Breast epithelium (tissue), 4 donors: ENCODE measurements around the gene TOM1L1. TPM values are rescaled to one million over a fixed set of nuclear protein-coding genes. Genes with fewer than 3 reads are reported as not detected.

ENCODE experiments used
- DNase-seq, 2 donors: peaks; one replicate each; pipeline ENCODE4 v3.0.0-alpha.2; 2019; ENCODE audit warnings: low spot score in 2 of 2
- H3K27ac ChIP-seq, 2 donors: fragments of 200-600 bp; sonication (generic) in 1 of 2; one replicate each; pipeline ENCODE4 v1.5.1; 2016 to 2019; ENCODE audit warnings: mild to moderate bottlenecking in 1 of 2
- H3K27me3 ChIP-seq, 2 donors: fragments of 200-600 bp; sonication (generic) in 1 of 2; one replicate each; pipeline versions ENCODE4 v1.5.1 to v1.6.0; 2017 to 2019; ENCODE audit warnings: control low read depth in 1 of 2, mild to moderate bottlenecking in 1 of 2
- H3K36me3 ChIP-seq: fragments of 200-600 bp; one replicate; pipeline ENCODE4 v1.5.1; 2019
- H3K4me1 ChIP-seq, 2 donors: fragments of 200-600 bp; sonication (generic); one replicate each; pipeline ENCODE4 v1.5.1; 2016 to 2019; ENCODE audit warnings: control low read depth in 1 of 2
- H3K4me3 ChIP-seq, 3 donors: fragments of 200-600 bp; sonication (generic); 1 replicate in 2 of 3; 2 replicates in 1 of 3; pipeline ENCODE4 v1.5.1; 2016 to 2019; ENCODE audit warnings: mild to moderate bottlenecking in 3 of 3, moderate library complexity in 2 of 3
- H3K9me3 ChIP-seq, 2 donors: fragments of 200-600 bp; sonication (generic) in 1 of 2; one replicate each; pipeline ENCODE4 v1.5.1; 2016 to 2019; ENCODE audit warnings: control low read depth in 1 of 2
- POLR2A ChIP-seq: fragments of 450-650 bp; IDR thresholded peaks from one replicate; pipeline ENCODE4 v1.6.1; 2016; ENCODE audit warnings: antibody characterized with exemption, mild to moderate bottlenecking, moderate library complexity
- POLR2AphosphoS5 ChIP-seq, 3 donors: sonication (generic); formaldehyde crosslinking; IDR thresholded peaks; one replicate each; pipeline ENCODE4 v1.6.1; 2017; ENCODE audit warnings: antibody characterized with exemption in 3 of 3
- intact Hi-C: fragments of 100-400 bp; cut with DNase I; formaldehyde crosslinking; loops from one replicate; pipeline ENCODE4 v1.15.1; 2023; ENCODE audit warnings: low total_unique reads
- total RNA-seq, 3 donors: library from RNA; depleted of rRNA; stranded (reverse); fragments of >200 nt; gene quantifications; one replicate each; pipeline ENCODE4 v1.1.0, GENCODE V29; 2016
- TF ChIP-seq, protein P1 (sequence below), 3 donors: fragments of 450-650 bp; IDR thresholded peaks; one replicate each; pipeline ENCODE4 v1.5.1; 2016 to 2017; ENCODE audit warnings: antibody characterized with exemption in 3 of 3, mild to moderate bottlenecking in 3 of 3, moderate library complexity in 3 of 3

TOM1L1 gene
- total RNA-seq, 3 donors from 2014 or later = 18.4 to 72.2 (median 47.2) TPM

DNA sequence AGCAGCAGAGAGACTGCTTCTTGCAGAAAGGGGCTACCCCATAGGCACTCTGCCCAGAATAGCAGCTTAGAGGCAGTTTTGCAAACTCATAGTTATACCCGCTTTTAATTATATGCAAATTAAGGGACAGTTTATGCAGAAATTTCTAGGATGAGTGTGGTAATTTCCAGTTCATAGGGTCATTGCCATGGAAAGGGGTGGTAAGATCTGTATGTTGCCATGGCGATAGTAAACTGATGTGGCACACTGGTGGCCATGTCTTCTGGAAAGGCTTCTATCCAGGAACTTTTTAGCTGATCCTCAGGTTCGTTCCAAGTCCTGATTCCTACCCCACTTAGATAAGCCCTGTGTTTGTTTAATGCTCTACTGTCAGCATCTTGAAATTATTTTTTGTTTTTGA lies 74.1 kb downstream of the TOM1L1 start:
- no peak overlapping the region for H3K27ac ChIP-seq
- no peaks in the 10 kb centered on the region for H3K4me1 ChIP-seq
- intact Hi-C loops = no loop called here
- H3K36me3 ChIP-seq = no peaks in the 10 kb centered on the region
- no peak overlapping the region for H3K4me3 ChIP-seq
- DNase-seq = no peak
- H3K27me3 ChIP-seq = no peaks in the 10 kb centered on the region
- no peaks in the 10 kb centered on the region for H3K9me3 ChIP-seq
- TF ChIP-seq, protein P1, sequence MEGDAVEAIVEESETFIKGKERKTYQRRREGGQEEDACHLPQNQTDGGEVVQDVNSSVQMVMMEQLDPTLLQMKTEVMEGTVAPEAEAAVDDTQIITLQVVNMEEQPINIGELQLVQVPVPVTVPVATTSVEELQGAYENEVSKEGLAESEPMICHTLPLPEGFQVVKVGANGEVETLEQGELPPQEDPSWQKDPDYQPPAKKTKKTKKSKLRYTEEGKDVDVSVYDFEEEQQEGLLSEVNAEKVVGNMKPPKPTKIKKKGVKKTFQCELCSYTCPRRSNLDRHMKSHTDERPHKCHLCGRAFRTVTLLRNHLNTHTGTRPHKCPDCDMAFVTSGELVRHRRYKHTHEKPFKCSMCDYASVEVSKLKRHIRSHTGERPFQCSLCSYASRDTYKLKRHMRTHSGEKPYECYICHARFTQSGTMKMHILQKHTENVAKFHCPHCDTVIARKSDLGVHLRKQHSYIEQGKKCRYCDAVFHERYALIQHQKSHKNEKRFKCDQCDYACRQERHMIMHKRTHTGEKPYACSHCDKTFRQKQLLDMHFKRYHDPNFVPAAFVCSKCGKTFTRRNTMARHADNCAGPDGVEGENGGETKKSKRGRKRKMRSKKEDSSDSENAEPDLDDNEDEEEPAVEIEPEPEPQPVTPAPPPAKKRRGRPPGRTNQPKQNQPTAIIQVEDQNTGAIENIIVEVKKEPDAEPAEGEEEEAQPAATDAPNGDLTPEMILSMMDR (IDR thresholded peaks at IDR 0.05) = no peak
- TF ChIP-seq POLR2AphosphoS5 (IDR thresholded peaks at IDR 0.05) = no peak
- no peak for TF ChIP-seq POLR2A

DNA sequence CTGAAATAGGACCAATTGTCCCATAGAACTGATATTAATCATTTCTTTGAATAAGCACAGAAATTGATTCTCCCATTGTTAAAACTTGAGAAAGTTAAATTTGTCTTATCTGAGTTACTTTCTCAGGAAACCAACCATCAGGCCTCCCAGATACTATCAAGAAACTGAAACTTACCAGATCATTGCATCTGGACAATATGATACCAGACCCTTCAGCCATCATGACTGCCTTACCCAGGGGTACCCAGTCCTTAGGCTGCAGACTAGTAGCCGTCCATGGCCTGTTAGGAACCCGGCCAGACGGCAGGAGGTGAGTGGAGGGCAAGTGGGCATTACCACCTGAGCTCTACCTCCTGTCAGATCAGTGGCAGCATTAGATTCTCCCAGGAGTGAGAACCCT lies 75.7 kb downstream of the TOM1L1 start:
- H3K36me3 ChIP-seq = no peaks in the 10 kb centered on the region
- TF ChIP-seq POLR2A (no peak), POLR2AphosphoS5 (IDR thresholded peaks at IDR 0.05) (no peak)
- TF ChIP-seq, protein P1 (IDR thresholded peaks at IDR 0.05) = no peak
- no peak for DNase-seq
- intact Hi-C loops = no loop called here
- no peaks in the 10 kb centered on the region for H3K27me3 ChIP-seq
- no peak overlapping the region for H3K4me3 ChIP-seq
- H3K27ac ChIP-seq = no peak overlapping the region
- peaks cover 5 to 8% of the 10 kb centered on the region in 2 donors for H3K9me3 ChIP-seq
- no peaks in the 10 kb centered on the region for H3K4me1 ChIP-seq

DNA sequence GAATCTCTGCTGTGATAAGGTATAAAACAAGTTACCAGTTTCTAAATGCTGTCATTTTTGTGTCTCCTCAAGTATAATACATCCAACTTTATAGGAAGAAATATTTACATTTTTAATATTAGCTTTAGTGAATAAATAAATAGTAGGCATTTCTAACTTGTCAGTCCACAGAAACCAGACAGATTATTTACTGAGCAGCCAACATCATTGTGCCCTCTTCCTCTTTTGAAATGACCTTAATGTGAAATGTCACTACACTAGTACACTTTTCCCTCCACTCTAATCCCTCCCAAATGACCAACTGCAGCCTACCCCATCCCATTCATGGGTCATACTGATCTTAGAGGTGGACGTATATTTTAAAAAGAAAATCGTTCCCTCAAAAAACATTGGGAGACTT lies 77.1 kb downstream of the TOM1L1 start:
- intact Hi-C loops = no loop called here
- Histone ChIP-seq H3K4me3 (no peak overlapping the region), H3K9me3 (peaks cover 5 to 8% of the 10 kb centered on the region in 2 donors), H3K36me3 (no peaks in the 10 kb centered on the region), H3K27ac (no peak overlapping the region), H3K4me1 (no peaks in the 10 kb centered on the region), H3K27me3 (no peaks in the 10 kb centered on the region)
- TF ChIP-seq, protein P1 (IDR thresholded peaks at IDR 0.05) = no peak
- TF ChIP-seq POLR2AphosphoS5 (IDR thresholded peaks at IDR 0.05) = no peak
- TF ChIP-seq POLR2A = no peak
- DNase-seq = no peak

DNA sequence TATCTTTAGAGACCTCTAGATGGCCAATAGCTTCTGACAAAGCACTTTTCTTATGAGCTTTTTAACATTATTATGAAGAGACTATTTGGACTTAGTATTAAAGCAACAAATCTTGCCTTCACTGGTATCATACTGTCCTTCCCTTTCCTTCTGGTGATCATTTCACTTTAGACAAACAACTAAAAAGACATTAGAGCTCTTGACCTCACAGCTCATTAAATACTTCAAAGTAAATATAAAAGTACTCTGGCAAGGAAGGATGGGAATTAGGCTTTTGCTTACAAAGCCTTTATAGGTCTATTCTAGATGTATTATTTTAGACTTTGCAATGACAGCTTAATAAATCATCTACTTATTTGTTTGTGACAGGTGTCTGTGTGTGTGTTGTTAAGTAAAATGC lies 79.0 kb downstream of the TOM1L1 start:
- H3K36me3 ChIP-seq = no peaks in the 10 kb centered on the region
- TF ChIP-seq, protein P1 (IDR thresholded peaks at IDR 0.05) = no peak
- TF ChIP-seq POLR2AphosphoS5 (IDR thresholded peaks at IDR 0.05) = no peak
- no peak for TF ChIP-seq POLR2A
- intact Hi-C loops = no loop called here
- H3K9me3 ChIP-seq = peaks cover 5 to 8% of the 10 kb centered on the region in 2 donors
- no peaks in the 10 kb centered on the region for H3K4me1 ChIP-seq
- no peak overlapping the region for H3K4me3 ChIP-seq
- no peak for DNase-seq
- H3K27ac ChIP-seq = no peak overlapping the region
- H3K27me3 ChIP-seq = no peaks in the 10 kb centered on the region

DNA sequence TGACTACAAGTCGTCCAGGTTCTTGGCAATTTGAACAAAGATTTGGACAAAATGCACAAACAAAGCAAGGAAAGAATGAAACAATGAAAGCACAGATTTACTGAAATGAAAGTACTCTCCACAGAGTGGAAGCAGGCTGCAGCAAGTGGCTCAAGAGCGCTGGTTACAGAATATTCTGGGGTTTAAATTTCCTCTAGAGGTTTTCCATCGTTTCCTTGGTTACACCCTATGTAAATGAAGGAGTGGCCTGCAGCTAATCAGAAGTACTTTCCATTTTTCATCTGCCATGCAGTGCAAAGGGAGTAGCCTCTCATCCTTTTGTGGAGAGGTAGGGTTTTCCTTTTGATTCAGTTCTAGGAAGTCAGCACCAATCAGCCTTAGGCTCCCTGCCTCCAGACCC lies 79.7 kb downstream of the TOM1L1 start:
- peaks cover 5 to 8% of the 10 kb centered on the region in 2 donors for H3K9me3 ChIP-seq
- H3K4me3 ChIP-seq = no peak overlapping the region
- intact Hi-C loops = no loop called here
- no peak for TF ChIP-seq POLR2AphosphoS5 (IDR thresholded peaks at IDR 0.05)
- TF ChIP-seq POLR2A = no peak
- TF ChIP-seq, protein P1 (IDR thresholded peaks at IDR 0.05) = no peak
- H3K27me3 ChIP-seq = no peaks in the 10 kb centered on the region
- no peak overlapping the region for H3K27ac ChIP-seq
- no peaks in the 10 kb centered on the region for H3K36me3 ChIP-seq
- no peaks in the 10 kb centered on the region for H3K4me1 ChIP-seq
- no peak for DNase-seq
